Measurements from ENCODE around the gene FBN1.

- TF ChIP-seq CTCF (IDR thresholded peaks at IDR 0.05 in 4 of 5, conservative IDR thresholded peaks at IDR 0.05 in 1 of 5) (no peak), POLR2A (IDR thresholded peaks at IDR 0.05) (no peak)
Measured at GRCh38 chr15:48407646-48408045, 237.9 kb downstream of the FBN1 start.

Data from gastrocnemius medialis (tissue), 4 donors.